ENCODE measurements around the gene CHST11.

CHST11 gene

DNA sequence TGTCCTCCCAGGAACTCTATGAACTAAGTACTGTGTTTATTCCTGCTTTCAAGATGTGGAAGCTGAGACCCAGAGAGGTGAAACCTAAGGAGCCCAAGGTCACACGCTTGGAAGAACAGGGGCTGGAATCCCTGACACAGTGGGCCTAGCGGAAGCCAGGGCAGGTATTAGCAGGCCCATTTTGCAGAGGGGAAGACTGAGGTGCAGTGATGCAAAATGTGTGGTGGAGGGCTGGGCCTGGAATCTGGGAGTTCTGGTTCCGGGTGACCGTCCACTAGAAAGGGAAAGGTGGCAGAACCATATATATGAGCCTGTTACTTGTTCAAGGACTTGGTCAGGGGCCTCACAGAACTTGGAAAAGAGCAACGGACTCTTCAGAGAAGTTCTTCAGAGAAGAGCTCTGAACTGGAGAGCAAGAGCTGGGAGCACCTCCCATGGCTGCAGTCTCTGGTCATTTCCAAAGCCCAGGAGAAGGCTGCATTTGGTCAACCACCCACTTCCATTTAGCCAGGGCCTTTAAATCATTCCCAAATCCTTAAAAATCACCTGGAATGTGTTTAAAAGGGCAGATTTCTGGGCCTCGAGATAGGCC lies 119.5 kb downstream of the CHST11 start:
- H3K36me3 Mint-ChIP-seq (ENCODE audit: low read depth), result peaks cover 13% of the 10 kb centered on the region
- TF ChIP-seq, protein P1, sequence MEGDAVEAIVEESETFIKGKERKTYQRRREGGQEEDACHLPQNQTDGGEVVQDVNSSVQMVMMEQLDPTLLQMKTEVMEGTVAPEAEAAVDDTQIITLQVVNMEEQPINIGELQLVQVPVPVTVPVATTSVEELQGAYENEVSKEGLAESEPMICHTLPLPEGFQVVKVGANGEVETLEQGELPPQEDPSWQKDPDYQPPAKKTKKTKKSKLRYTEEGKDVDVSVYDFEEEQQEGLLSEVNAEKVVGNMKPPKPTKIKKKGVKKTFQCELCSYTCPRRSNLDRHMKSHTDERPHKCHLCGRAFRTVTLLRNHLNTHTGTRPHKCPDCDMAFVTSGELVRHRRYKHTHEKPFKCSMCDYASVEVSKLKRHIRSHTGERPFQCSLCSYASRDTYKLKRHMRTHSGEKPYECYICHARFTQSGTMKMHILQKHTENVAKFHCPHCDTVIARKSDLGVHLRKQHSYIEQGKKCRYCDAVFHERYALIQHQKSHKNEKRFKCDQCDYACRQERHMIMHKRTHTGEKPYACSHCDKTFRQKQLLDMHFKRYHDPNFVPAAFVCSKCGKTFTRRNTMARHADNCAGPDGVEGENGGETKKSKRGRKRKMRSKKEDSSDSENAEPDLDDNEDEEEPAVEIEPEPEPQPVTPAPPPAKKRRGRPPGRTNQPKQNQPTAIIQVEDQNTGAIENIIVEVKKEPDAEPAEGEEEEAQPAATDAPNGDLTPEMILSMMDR (IDR thresholded peaks at IDR 0.05), result no peak
- peaks cover 3% of the 10 kb centered on the region for H3K27me3 Mint-ChIP-seq (ENCODE audit: low read depth, poor library complexity)
- no peak for DNase-seq
- H3K9me3 Mint-ChIP-seq, result peaks cover 10% of the 10 kb centered on the region
- peaks cover 18% of the 10 kb centered on the region for H3K4me1 Mint-ChIP-seq
- H3K27ac Mint-ChIP-seq, result no peak overlapping the region
- no peak overlapping the region for H3K4me3 Mint-ChIP-seq

DNA sequence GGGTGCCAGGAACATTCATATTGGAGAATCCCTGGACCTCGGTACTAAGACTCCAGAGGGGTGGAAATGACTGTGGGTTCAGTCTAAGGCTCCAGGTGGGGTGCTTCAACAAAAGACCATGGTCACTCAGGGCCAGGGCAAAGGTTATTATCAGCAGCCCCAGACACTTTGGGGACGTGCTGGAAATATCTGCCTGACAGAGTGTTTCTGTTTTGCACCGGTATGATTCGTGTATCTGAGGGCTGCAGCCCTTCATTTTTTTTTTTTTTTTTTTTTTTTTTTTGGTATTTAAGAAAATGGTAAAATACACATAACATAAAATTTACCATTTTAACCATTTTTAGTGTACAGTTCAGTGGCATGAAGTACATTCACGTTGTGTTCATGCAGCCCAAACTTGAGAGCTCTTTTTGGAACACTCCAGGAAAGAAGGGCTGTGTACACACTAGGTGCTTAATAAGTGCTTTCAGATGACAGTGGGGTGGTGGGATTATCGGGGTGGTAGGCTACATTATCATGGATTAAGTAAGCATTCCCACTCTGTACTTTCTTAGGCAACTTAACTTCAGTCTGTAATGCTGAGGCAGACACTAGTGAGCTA lies 120.3 kb downstream of the CHST11 start:
- no peak for DNase-seq
- H3K27ac Mint-ChIP-seq, result no peak overlapping the region
- peaks cover 26% of the 10 kb centered on the region for H3K4me1 Mint-ChIP-seq
- H3K36me3 Mint-ChIP-seq (ENCODE audit: low read depth), result peaks cover 13% of the 10 kb centered on the region
- peaks cover 7% of the 10 kb centered on the region for H3K27me3 Mint-ChIP-seq (ENCODE audit: low read depth, poor library complexity)
- peaks cover 10% of the 10 kb centered on the region for H3K9me3 Mint-ChIP-seq
- TF ChIP-seq, protein P1 (IDR thresholded peaks at IDR 0.05), result no peak
- H3K4me3 Mint-ChIP-seq, result no peak overlapping the region

DNA sequence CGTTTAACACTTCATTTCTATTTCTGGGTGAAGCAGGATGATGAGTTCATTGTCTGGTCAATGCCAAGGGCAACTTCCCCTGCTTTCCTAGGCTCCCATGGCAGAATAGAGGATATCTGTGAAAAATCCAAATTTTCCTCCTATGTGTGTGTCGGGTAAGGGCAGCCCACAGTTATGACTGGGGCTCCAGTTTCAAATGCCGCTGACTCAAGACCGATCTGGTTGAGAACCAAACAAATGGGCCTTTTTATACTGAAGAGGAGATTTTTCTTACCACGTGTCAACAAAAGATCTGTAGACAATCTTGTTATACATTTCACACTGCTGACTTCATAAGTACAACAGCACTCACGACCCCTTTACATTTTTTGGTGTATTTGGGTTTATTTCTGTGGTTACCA lies 120.8 kb downstream of the CHST11 start:
- TF ChIP-seq, protein P1 (IDR thresholded peaks at IDR 0.05), result no peak
- Mint-ChIP-seq H3K4me3 (no peak overlapping the region), H3K36me3 (ENCODE audit: low read depth) (peaks cover 9% of the 10 kb centered on the region), H3K4me1 (peaks cover 31% of the 10 kb centered on the region), H3K27ac (no peak overlapping the region), H3K27me3 (ENCODE audit: low read depth, poor library complexity) (peaks cover 9% of the 10 kb centered on the region), H3K9me3 (peaks cover 8% of the 10 kb centered on the region)
- DNase-seq, result no peak

DNA sequence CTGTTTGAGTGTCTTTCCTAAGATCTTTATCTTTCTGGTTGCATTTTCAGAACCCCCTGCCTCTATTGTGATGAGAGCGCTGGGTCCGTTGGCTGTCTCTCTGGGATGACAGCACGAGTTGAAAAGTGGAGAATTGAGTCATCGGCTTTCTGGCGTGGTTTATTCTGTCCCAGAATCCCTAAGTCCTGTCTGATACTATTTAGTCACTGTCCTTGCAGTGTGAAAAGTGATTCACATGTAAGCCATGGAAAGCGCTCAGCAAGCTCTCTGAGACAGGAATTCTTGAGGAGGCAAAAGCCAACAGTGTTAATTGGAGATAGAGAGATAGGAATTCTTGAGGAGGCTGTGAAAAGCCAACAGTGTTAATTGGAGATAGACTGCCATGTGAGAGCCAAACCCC lies 121.7 kb downstream of the CHST11 start:
- DNase-seq, result no peak
- TF ChIP-seq, protein P1 (IDR thresholded peaks at IDR 0.05), result no peak
- Mint-ChIP-seq H3K27ac (peak overlapping the region; percentile 41), H3K9me3 (peaks cover 5% of the 10 kb centered on the region), H3K27me3 (ENCODE audit: low read depth, poor library complexity) (peaks cover 9% of the 10 kb centered on the region), H3K4me1 (peaks cover 39% of the 10 kb centered on the region), H3K36me3 (ENCODE audit: low read depth) (peaks cover 4% of the 10 kb centered on the region), H3K4me3 (no peak overlapping the region)

DNA sequence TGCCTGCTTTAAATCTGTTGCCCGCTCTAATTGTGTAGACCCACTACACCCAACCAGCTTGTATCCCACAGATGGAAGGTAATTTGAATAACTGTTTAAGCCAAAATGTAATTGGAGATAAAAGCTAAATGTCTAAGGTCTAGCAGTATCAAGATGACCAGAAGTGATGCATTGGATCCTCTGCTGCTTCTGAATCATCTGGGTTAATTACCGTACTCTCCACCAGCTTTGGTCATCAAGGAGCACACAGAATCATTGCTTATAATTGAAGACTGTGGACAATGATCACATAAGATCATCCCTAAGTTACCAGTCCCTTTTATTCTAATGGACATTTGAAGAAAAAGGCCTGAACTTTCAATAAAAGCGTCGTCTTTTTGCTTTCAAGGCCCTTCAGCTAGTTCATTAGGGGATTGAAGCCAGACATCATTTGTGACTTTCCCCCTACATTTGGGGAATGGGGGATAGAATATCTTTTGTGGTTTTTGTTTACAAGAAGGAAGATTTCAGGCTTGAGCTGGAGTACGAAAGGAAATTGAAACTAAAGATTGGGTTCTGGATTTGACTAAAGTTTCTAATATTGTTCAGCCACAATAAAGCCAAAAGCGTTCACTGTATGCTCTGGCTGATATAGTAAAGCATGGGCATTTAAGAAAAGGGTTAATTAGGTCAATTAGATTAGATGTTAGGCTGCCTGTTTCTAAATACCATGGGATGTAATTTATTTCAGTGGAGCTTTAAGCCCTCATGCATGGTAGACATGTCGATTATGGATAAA lies 123.2 kb downstream of the CHST11 start:
- TF ChIP-seq, protein P1 (IDR thresholded peaks at IDR 0.05), result no peak
- H3K36me3 Mint-ChIP-seq (ENCODE audit: low read depth), result no peaks in the 10 kb centered on the region
- H3K4me1 Mint-ChIP-seq, result peaks cover 52% of the 10 kb centered on the region
- H3K9me3 Mint-ChIP-seq, result no peaks in the 10 kb centered on the region
- no peak overlapping the region for H3K4me3 Mint-ChIP-seq
- H3K27ac Mint-ChIP-seq, result no peak overlapping the region
- no peak for DNase-seq
- H3K27me3 Mint-ChIP-seq (ENCODE audit: low read depth, poor library complexity), result peaks cover 9% of the 10 kb centered on the region

All from nephron progenitor cell (in vitro differentiated cells).